ENCODE results near the gene ECM1. TPM values are rescaled to one million over a fixed set of nuclear protein-coding genes. Genes with fewer than 3 reads are reported as not detected.

ECM1 gene
- 10 to 100 TPM in 3 of 6 donors, 1 to 10 TPM in 3; 2.2 to 21.1 (median 14.4) TPM for total RNA-seq

DNA sequence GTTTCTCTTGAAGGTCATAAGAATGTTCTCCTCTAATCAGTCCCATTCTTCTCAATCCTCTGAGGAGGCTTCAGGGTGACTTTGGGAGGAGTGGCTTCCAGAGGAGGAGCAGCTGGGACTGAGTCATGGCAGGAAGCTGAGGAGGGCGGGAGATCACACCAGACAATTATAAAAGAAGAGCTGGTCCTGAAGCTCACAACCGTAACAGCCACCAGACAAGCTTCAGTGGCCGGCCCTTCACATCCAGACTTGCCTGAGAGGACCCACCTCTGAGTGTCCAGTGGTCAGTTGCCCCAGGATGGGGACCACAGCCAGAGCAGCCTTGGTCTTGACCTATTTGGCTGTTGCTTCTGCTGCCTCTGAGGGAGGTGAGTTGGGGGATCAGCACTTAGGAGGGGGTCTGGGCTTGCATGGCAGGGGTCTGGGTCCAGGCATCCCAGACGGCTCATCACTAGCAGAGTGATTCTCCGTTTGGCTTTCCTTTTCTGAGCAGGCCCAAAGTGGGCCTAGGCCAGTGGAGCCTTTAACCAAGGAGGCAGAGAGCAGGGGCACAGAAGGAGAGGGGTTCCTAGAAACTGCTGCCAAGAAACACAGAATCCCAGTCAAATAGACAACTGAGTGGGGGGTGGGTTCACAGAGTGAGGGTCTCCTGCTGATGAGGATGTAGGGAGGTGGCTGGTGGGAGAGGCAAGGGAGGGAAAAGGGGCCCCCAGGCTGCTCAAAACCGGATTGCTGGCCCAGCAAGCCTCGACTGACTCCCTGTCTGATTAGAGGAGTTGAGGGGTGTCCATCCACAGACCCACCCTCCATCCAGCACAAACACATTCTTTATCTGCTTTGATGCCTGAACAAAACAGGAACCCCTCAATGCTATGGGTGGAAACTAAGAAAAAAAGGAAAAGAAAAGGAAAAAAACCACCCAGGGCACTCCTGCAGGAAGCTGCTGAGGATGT lies at the start of gene ECM1:
Gene ECM1 (plus strand): TSS at position 198 of the 953 bp plus-strand sequence. CDS start 101 bp downstream, at position 299.
- Histone ChIP-seq H3K27ac (peak within 1 kb of the TSS; percentile 38 to 83 (median 78)), H3K4me3 (peak within 1 kb of the TSS in 2 of 4 donors; percentile 4 to 29), H3K9me3 (no peaks in the 10 kb centered on the region), H3K36me3 (peaks cover 0 to 39% (median 24%) of the 10 kb centered on the region in 4 donors), H3K27me3 (no peaks in the 10 kb centered on the region), H3K4me1 (peaks cover 17 to 35% (median 20%) of the 10 kb centered on the region in 4 donors)
- 45 to 64% methylated on average over 5 to 7 of the region's 7 CpGs for WGBS, 2 donors
- DNase-seq (peak in 1 of 2 donors; percentile 63), ATAC-seq (ENCODE audit: low FRiP score in 2 of 2) (peak in 1 of 2 donors; percentile 92)
- TF ChIP-seq POLR2AphosphoS5 (IDR thresholded peaks at IDR 0.05) (peak in 1 of 2 donors; percentile 47), POLR2A (IDR thresholded peaks at IDR 0.05) (peak in 1 of 4 donors; percentile 24), EP300 (IDR thresholded peaks at IDR 0.05) (no peak), CTCF (IDR thresholded peaks at IDR 0.05) (no peak)

GRCh38 chr1:150464422-150464826 lies 43.5 kb upstream of the ECM1 start:
- Histone ChIP-seq H3K27ac (no peak overlapping the region), H3K9me3 (no peaks in the 10 kb centered on the region), H3K27me3 (no peaks in the 10 kb centered on the region), H3K4me1 (no peaks in the 10 kb centered on the region), H3K4me3 (no peak overlapping the region), H3K36me3 (peaks cover 12 to 76% (median 44%) of the 10 kb centered on the region in 4 donors)
- peak in 1 of 2 donors; percentile 59 for DNase-seq
- peak; percentile 49 to 82 for ATAC-seq (ENCODE audit: low FRiP score in 2 of 2)
- no peak for TF ChIP-seq POLR2A (IDR thresholded peaks at IDR 0.05)
- peak; percentile 54 to 79 (median 74) for TF ChIP-seq CTCF (IDR thresholded peaks at IDR 0.05)
- 34 to 37% methylated on average over 4 of the region's 4 CpGs for WGBS, 2 donors

- TF ChIP-seq CTCF (IDR thresholded peaks at IDR 0.05) (no peak), POLR2AphosphoS5 (IDR thresholded peaks at IDR 0.05) (no peak), POLR2A (IDR thresholded peaks at IDR 0.05) (no peak), EP300 (IDR thresholded peaks at IDR 0.05) (no peak)
- no peak overlapping the region for H3K27ac ChIP-seq
- no peaks in the 10 kb centered on the region for H3K27me3 ChIP-seq
- no peak for DNase-seq
- ATAC-seq (ENCODE audit: low FRiP score in 2 of 2), result no peak
- no peaks in the 10 kb centered on the region for H3K9me3 ChIP-seq
- H3K4me1 ChIP-seq, result no peaks in the 10 kb centered on the region
- no peak overlapping the region for H3K4me3 ChIP-seq
- peaks cover 8 to 72% (median 49%) of the 10 kb centered on the region in 4 donors for H3K36me3 ChIP-seq
These were observed 40.9 kb upstream of the ECM1 start for GRCh38 chr1:150466964-150467363.

DNA sequence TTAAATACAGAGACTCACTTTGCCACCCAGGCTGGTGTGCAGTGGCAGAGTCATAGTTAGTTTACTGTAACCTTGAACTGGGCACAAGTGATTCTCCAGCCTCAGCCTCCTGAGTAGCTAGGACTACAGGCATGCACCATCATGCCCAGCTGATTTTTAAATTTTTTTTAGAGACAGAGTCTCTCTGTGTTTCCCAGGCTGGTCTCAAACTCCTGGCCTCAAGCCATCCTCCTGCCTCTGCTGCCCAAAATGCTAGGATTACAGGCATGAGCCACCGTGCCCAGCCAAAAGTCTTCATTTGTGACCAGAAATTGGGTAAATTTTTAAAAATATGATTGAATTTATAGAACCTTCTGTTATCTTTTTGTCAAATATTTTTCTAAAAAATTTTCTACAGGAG lies 38.6 kb upstream of the ECM1 start:
- TF ChIP-seq CTCF (IDR thresholded peaks at IDR 0.05) (no peak), POLR2AphosphoS5 (IDR thresholded peaks at IDR 0.05) (no peak), EP300 (IDR thresholded peaks at IDR 0.05) (no peak), POLR2A (IDR thresholded peaks at IDR 0.05) (no peak)
- DNase-seq (no peak), ATAC-seq (ENCODE audit: low FRiP score in 2 of 2) (no peak)
- whole genome bisulfite sequencing, 2 donors, result 77 to 81% methylated on average over 1 of the region's 1 CpG
- Histone ChIP-seq H3K36me3 (peaks cover 8 to 76% (median 57%) of the 10 kb centered on the region in 4 donors), H3K27me3 (no peaks in the 10 kb centered on the region), H3K4me3 (no peak overlapping the region), H3K4me1 (peaks cover 0 to 7% (median 1%) of the 10 kb centered on the region in 4 donors), H3K9me3 (no peaks in the 10 kb centered on the region), H3K27ac (no peak overlapping the region)
